CD4-positive, alpha-beta memory T cell (primary cell): Measurements from ENCODE around the gene AKAP17A. TPM values are rescaled to one million over a fixed set of nuclear protein-coding genes. Genes with fewer than 3 reads are reported as not detected.
A peak's percentile ranks its signal among the peaks of the same experiment; 100 is the strongest.

Experiments used
- CTCF ChIA-PET: fragments of 350-600 bp; sonication (Branson Sonifier 250); formaldehyde crosslinking; loops from one replicate; lab custom pipeline; 2021; ENCODE audit warnings: inconsistent platforms; ENCODE audit not compliant: partially characterized antibody; lab: Charles Lee
- POLR2A ChIA-PET: fragments of 350-600 bp; sonication (Branson Sonifier 250); formaldehyde crosslinking; loops from one replicate; lab custom pipeline; 2021; ENCODE audit not compliant: partially characterized antibody; lab: Charles Lee
- DNase-seq, 5 donors: peaks; one replicate each; pipeline versions ENCODE4 v3.0.0 to v3.0.0-alpha.2; 2020 to 2022; ENCODE audit warnings: mixed read lengths in 1 of 5
- H3K27ac ChIP-seq: one replicate; pipeline ENCODE4 v1.7.0; 2013; ENCODE audit warnings: low read depth, low read length
- H3K27me3 ChIP-seq: 2 replicates; pipeline ENCODE4 v1.7.0; 2013; ENCODE audit warnings: mild to moderate bottlenecking, low read length, moderate library complexity; ENCODE audit not compliant: insufficient read depth
- H3K36me3 ChIP-seq: 2 replicates; pipeline ENCODE4 v1.7.0; 2013; ENCODE audit warnings: mild to moderate bottlenecking, low read length, moderate library complexity; ENCODE audit not compliant: insufficient read depth
- H3K4me1 ChIP-seq: 2 replicates; pipeline ENCODE4 v1.7.0; 2013; ENCODE audit warnings: mild to moderate bottlenecking, low read length, moderate library complexity; ENCODE audit not compliant: insufficient read depth
- H3K4me3 ChIP-seq, 2 donors: one replicate each; pipeline ENCODE4 v1.7.0; 2013; ENCODE audit warnings: low read length in 2 of 2, mild to moderate bottlenecking in 1 of 2
- H3K9me3 ChIP-seq, 2 donors: one replicate each; pipeline ENCODE4 v1.7.0; 2013; ENCODE audit warnings: low read length in 2 of 2, control low read depth in 1 of 2; ENCODE audit not compliant: control insufficient read depth in 1 of 2
- H3K27ac Mint-ChIP-seq, 7 donors: one replicate each; pipeline ENCODE4 v1.8.0; 2020 to 2021; ENCODE audit warnings: mixed read lengths in 7 of 7, mild to moderate bottlenecking in 6 of 7, inconsistent platforms in 3 of 7, moderate library complexity in 3 of 7
- H3K27me3 Mint-ChIP-seq, 2 donors: one replicate each; pipeline ENCODE4 v1.8.0; 2020 to 2021; ENCODE audit warnings: mixed read lengths in 2 of 2
- H3K36me3 Mint-ChIP-seq, 2 donors: one replicate each; pipeline ENCODE4 v1.8.0; 2020 to 2021; ENCODE audit warnings: mixed read lengths in 2 of 2, inconsistent platforms in 1 of 2, mild to moderate bottlenecking in 1 of 2
- H3K4me1 Mint-ChIP-seq, 4 donors: one replicate each; pipeline ENCODE4 v1.8.0; 2020 to 2021; ENCODE audit warnings: mixed read lengths in 4 of 4, mild to moderate bottlenecking in 1 of 4
- H3K4me3 Mint-ChIP-seq, 8 donors: one replicate each; pipeline ENCODE4 v1.8.0; 2020 to 2021; ENCODE audit warnings: mixed read lengths in 8 of 8, mild to moderate bottlenecking in 7 of 8, moderate library complexity in 6 of 8, inconsistent platforms in 3 of 8
- H3K9me3 Mint-ChIP-seq, 8 donors: one replicate each; pipeline ENCODE4 v1.8.0; 2020 to 2021; ENCODE audit warnings: mixed read lengths in 8 of 8, mild to moderate bottlenecking in 5 of 8, inconsistent platforms in 3 of 8, moderate library complexity in 1 of 8
- intact Hi-C: fragments of 100-400 bp; cut with micrococcal nuclease; formaldehyde crosslinking; loops from one replicate; pipeline ENCODE4 v1.15.1; 2023
- polyA plus RNA-seq, 2 donors: library from polyadenylated mRNA; unstranded; fragments of 300-500 nt; fragmentation: Illumina TruSeq; gene quantifications; one replicate each; pipeline ENCODE4 v1.2.3, GENCODE V29; 2021
- total RNA-seq, 2 experiments: library from RNA; stranded (reverse); gene quantifications; one replicate each; pipeline ENCODE4 v1.2.3, GENCODE V29; 2021

The AKAP17A gene
- total and polyA plus RNA-seq, 4 experiments from 2014 or later: 12.7 to 150 (median 95.2) TPM

GRCh38 chrX:1629244-1629643 is 37.8 kb downstream of the AKAP17A start:
- Histone ChIP-seq H3K27ac (no peak overlapping the region), H3K4me3 (no peak overlapping the region), H3K9me3 (no peaks in the 10 kb centered on the region), H3K36me3 (no peaks in the 10 kb centered on the region), H3K4me1 (no peaks in the 10 kb centered on the region), H3K27me3 (no peaks in the 10 kb centered on the region)
- no peaks in the 10 kb centered on the region for H3K9me3 Mint-ChIP-seq
- intact Hi-C loops: no loop called here
- POLR2A ChIA-PET: no interaction called here
- no peak for DNase-seq
- peak overlapping the region in 1 of 7 donors; percentile 57 for H3K27ac Mint-ChIP-seq
- H3K4me3 Mint-ChIP-seq: no peak overlapping the region
- H3K27me3 Mint-ChIP-seq: peaks cover 0 to 3% of the 10 kb centered on the region in 2 donors
- no peaks in the 10 kb centered on the region for H3K4me1 Mint-ChIP-seq
- no peaks in the 10 kb centered on the region for H3K36me3 Mint-ChIP-seq
- CTCF ChIA-PET: no interaction called here

- H3K36me3 Mint-ChIP-seq: peaks cover 0 to 2% of the 10 kb centered on the region in 2 donors
- intact Hi-C loops: loop anchor here (5.0 kb wide), 1 partner anchor 399 kb away; no protein-coding TSS in a partner anchor
- peaks cover 0 to 14% (median 9%) of the 10 kb centered on the region in 8 donors for H3K9me3 Mint-ChIP-seq
- Histone ChIP-seq H3K36me3 (no peaks in the 10 kb centered on the region), H3K27ac (no peak overlapping the region), H3K4me1 (no peaks in the 10 kb centered on the region), H3K4me3 (no peak overlapping the region), H3K9me3 (peaks cover 0 to 4% of the 10 kb centered on the region in 2 donors), H3K27me3 (no peaks in the 10 kb centered on the region)
- POLR2A ChIA-PET: no interaction called here
- no peak overlapping the region for H3K4me3 Mint-ChIP-seq
- peak overlapping the region in 1 of 7 donors; percentile 29 for H3K27ac Mint-ChIP-seq
- peaks cover 3 to 5% (median 5%) of the 10 kb centered on the region in 4 donors for H3K4me1 Mint-ChIP-seq
- CTCF ChIA-PET: no interaction called here
- H3K27me3 Mint-ChIP-seq: peaks cover 2 to 12% of the 10 kb centered on the region in 2 donors
- no peak for DNase-seq
Measured at GRCh38 chrX:1646009-1646408, 54.6 kb downstream of the AKAP17A start.

- intact Hi-C loops: loop anchor here (5.0 kb wide), 1 partner anchor 402 kb away; no protein-coding TSS in a partner anchor
- no peak overlapping the region for H3K27ac Mint-ChIP-seq
- Histone ChIP-seq H3K27ac (no peak overlapping the region), H3K4me3 (no peak overlapping the region), H3K36me3 (no peaks in the 10 kb centered on the region), H3K4me1 (no peaks in the 10 kb centered on the region), H3K9me3 (peaks cover 0 to 4% of the 10 kb centered on the region in 2 donors), H3K27me3 (no peaks in the 10 kb centered on the region)
- ChIA-PET POLR2A (no interaction called here), CTCF (no interaction called here)
- H3K4me3 Mint-ChIP-seq: no peak overlapping the region
- H3K9me3 Mint-ChIP-seq: peaks cover 0 to 14% (median 9%) of the 10 kb centered on the region in 8 donors
- H3K36me3 Mint-ChIP-seq: peaks cover 0 to 2% of the 10 kb centered on the region in 2 donors
- DNase-seq: no peak
- peaks cover 2 to 8% of the 10 kb centered on the region in 2 donors for H3K27me3 Mint-ChIP-seq
- H3K4me1 Mint-ChIP-seq: peaks cover 5 to 10% (median 8%) of the 10 kb centered on the region in 4 donors
Measured at GRCh38 chrX:1649621-1650020, 58.2 kb downstream of the AKAP17A start.

Other genes with a start within 250 kb of the AKAP17A start
- gene SLC25A6, start 199.5 kb upstream of the AKAP17A start, total RNA-seq: 100 to 1,000 TPM; 249 to 252 TPM
- 100 to 1,000 TPM; 525 to 540 TPM for gene SLC25A6, start 199.5 kb upstream of the AKAP17A start, polyA plus RNA-seq
- gene ASMTL, start 138.7 kb upstream of the AKAP17A start, total RNA-seq: 10 to 100 TPM; 35.9 to 37.9 TPM
- gene ASMTL, start 138.7 kb upstream of the AKAP17A start, polyA plus RNA-seq: 10 to 100 TPM; 35.0 to 50.4 TPM
- gene P2RY8, start 54.4 kb upstream of the AKAP17A start, total RNA-seq: 100 to 1,000 TPM; 195 TPM
- 100 to 1,000 TPM; 194 to 261 TPM for gene P2RY8, start 54.4 kb upstream of the AKAP17A start, polyA plus RNA-seq
- gene ASMT, start 23.5 kb downstream of the AKAP17A start, total RNA-seq: not detected
- 1 to 10 TPM in 1 of 2 donors, under 1 TPM in 1; 0.35 to 1.0 TPM for gene ASMT, start 23.5 kb downstream of the AKAP17A start, polyA plus RNA-seq